G401 (cell line): ENCODE results near the gene EMC9. TPM values are rescaled to one million over a fixed set of nuclear protein-coding genes. Genes with fewer than 3 reads are reported as not detected.

Experiments used
- DNase-seq: peaks from one replicate; pipeline ENCODE4 v3.0.0-alpha.2; 2015; ENCODE audit warnings: low spot score
- in situ Hi-C: cut with HindIII; loops from 2 replicates; pipeline ENCODE4 v1.10.0; 2016; ENCODE audit warnings: low sequenced_read_pairs, mixed read lengths
- total RNA-seq: library from RNA; depleted of rRNA; stranded (reverse); fragments of >200 nt; shearing (Covaris generic); gene quantifications from 2 replicates; pipeline ENCODE4 v1.2.3, GENCODE V29; 2014

The EMC9 gene
- total RNA-seq, 1 experiment from 2014 or later = 45.0 TPM

- in situ Hi-C loops = no loop called here
- no peak for DNase-seq
Observed at GRCh38 chr14:24150993-24151392, 9.6 kb upstream of the EMC9 start.

DNA sequence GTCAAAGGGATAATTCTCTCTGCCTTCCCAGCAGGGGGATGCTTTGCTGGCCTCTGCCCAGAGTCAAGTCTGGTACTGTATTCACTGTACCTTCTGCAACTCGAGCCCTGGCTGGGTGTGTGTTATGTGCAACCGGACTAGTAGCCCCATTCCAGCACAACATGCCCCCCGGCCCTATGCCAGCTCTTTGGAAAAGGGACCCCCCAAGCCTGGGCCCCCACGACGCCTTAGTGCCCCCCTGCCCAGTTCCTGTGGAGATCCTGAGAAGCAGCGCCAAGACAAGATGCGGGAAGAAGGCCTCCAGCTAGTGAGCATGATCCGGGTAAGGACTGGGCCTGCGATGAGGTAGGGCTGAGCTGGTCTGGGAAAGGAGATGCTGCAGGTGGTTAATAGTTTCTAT lies 9.2 kb upstream of the EMC9 start:
- in situ Hi-C loops = no loop called here
- no peak for DNase-seq

- in situ Hi-C loops = no loop called here
- DNase-seq = no peak
Observed at GRCh38 chr14:24150061-24150460, 8.7 kb upstream of the EMC9 start.

DNA sequence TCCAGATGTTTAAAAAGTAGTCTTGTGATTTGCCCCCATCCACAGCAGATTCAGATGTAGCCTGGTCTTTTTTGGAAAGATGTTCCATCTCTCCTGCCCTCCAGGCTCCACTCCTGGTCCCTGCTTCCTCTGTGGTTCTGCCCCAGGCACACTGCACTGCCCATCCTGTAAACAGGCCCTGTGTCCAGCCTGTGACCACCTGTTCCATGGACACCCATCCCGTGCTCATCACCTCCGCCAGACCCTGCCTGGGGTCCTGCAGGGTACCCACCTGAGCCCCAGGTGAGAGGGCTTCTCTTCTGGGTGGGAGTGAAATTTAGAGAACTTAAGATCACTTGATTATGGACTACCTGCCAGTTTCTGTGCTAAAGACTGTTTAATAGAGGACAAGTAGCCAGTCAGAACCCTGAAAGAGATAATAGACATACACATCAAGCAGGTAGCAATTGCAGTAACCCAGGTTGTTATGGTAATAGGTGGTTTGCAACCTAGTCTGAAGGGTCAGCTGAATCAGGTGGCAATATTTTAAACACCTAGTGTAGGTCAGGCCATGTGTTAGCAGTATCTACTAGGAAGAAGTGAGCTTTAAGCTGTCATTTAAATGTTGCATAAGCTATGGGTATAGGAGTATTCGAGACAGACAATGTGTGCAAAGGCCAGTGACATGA lies 8.0 kb upstream of the EMC9 start:
- in situ Hi-C loops = no loop called here
- DNase-seq = no peak

DNA sequence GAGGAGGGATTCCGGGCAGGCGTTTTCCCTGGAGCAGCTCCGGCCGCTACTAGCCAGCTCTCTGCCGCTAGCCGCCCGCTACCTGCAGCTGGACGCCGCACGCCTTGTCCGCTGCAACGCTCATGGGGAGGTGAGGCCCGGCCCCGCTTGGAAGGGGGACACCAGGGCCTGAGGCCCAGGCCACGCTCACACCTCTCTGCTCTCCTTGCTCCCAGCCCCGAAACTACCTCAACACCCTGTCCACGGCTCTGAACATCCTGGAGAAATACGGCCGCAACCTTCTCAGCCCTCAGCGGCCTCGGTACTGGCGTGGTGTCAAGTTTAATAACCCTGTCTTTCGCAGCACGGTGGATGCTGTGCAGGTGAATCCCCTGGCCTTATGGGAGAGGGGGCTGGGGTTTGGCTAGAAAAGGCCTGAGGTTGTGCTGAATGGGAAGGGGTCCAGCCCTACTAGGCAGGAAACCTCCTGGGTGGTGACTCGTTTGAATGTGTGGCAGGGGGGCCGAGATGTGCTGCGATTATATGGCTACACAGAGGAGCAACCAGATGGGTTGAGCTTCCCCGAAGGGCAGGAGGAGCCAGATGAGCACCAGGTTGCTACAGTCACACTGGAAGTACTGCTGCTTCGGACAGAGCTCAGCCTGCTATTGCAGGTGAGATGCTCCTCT lies 6.5 kb upstream of the EMC9 start:
- in situ Hi-C loops = no loop called here
- no peak for DNase-seq

DNA sequence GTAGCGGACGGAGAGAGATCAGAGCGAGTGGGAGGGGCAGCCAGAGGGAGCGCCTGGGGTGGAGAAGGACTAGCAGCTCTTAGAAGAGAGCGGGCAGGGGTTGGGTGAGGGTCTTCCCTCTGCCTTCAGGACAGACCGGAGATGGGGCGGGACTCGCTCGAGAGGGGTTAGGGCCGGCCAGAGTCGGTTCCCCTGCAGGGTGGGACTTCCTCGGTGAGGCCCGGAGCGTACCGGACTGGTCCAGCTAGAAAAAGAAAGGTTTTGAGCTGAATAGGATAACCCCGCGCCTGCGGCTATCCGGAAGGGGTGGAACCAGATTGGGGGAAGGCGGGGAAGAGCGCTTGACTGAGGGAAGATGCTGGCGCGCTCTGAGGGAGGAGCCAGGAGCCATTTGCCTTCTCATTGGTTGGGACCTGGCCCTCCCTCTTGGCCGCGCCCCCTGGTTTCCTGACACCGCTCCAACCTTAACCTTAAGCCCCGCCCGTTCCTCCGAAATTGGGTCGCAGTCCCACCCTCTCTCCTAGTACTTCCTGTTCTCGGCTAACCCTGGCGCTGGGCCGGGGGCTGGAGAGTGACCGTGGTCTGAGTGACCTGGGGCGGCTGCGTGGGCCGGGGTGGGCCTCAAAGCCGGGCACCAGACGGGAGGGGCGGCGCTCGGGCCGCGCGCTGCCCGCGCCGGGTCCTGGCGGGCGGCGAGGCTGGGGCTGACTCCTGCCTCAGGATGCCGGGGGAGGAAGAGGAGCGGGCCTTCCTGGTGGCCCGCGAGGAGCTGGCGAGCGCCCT lies 5.8 kb upstream of the EMC9 start, which contains the start of gene RNF31:
TSS of gene RNF31 (plus strand) at position 521 of the 783 bp plus-strand sequence. CDS start at position 722, 201 bp downstream.
- peak; percentile 100 for DNase-seq
- in situ Hi-C loops = no loop called here

- in situ Hi-C loops = no loop called here
- DNase-seq = peak; percentile 85
Observed at GRCh38 chr14:24146453-24146977, 5.1 kb upstream of the EMC9 start, which contains the start of gene PSME2. TSS of gene PSME2 (minus strand) at chr14:24146610. CDS start at chr14:24146581, 29 bp downstream.

GRCh38 chr14:24145690-24146452 lies 4.5 kb upstream of the EMC9 start:
- no peak for DNase-seq
- in situ Hi-C loops = no loop called here

DNA sequence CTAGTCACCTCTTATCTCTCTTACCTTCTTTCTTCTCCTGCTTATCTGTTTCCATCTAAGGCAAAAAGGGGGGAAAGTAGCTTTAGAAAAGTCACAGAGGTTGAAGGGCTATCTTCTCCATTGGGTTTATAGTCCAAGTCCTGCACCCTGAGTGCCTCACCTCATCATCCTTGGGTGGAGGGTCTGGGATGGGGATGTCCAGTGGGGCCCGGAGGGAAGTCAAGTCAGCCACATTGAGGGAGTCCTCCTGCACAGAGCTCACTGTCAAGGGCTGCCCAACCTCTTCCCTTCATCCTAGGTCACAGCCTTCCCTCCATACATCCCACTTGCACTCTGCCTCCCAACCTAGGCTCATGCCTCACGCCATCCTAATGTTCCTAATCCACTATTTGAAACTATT lies 3.8 kb upstream of the EMC9 start:
- in situ Hi-C loops = no loop called here
- DNase-seq = no peak

DNA sequence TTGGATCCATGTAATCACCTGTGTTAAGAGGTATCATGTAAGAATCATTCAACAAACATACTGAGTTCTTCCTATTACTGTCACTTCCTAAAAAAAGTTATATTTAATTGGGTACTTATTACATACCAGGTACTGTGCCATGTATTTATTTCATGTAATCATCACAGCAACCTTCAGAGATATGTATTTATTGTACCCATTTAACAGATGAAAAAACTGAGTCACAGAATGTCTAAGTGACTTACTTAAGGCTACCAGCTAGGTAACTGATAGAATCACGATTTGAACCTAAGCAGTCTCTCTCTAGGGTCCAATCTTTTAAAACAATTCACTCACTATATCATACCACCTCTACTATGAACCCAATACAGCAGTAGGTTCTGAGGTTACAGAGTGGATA lies 3.1 kb upstream of the EMC9 start:
- DNase-seq = no peak
- in situ Hi-C loops = no loop called here

GRCh38 chr14:24143511-24143910 lies 2.1 kb upstream of the EMC9 start:
- in situ Hi-C loops = no loop called here
- no peak for DNase-seq

GRCh38 chr14:24139272-24139934 lies 2.0 kb downstream of the EMC9 start:
- DNase-seq = no peak
- in situ Hi-C loops = no loop called here

DNA sequence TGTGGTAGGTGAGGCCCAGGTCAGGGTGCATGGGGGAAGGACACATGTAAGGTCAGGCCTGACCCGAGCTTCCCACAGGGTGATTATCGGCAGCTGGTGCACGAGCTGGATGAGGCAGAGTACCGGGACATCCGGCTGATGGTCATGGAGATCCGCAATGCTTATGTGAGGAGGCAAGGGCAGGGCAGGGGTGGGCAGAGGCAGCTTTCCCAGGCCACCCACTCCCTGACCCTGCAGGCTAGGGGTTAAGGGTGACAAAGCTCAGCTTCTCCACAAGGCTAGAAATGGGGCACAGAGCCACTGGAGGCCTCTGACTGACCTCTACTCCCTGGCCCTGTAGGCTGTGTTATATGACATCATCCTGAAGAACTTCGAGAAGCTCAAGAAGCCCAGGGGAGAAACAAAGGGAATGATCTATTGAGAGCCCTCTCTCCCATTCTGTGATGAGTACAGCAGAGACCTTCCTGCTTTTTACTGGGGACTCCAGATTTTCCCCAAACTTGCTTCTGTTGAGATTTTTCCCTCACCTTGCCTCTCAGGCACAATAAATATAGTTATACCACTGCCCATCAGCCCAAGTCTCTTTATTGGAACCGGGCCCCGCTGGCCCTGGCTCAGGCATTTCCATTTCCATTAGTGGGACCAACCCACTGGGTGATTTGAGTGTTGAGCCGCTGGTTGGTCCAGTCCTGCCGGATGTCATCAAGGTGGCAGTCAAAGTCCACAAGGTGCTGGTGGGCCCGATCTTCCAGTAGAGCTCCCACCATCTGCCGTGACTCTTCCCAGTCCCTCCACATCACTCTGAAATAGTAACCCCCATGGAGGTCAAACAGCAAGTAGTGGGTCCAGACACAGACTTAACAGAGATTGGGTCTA lies 2.8 kb downstream of the EMC9 start:
- no peak for DNase-seq
- in situ Hi-C loops = no loop called here

DNA sequence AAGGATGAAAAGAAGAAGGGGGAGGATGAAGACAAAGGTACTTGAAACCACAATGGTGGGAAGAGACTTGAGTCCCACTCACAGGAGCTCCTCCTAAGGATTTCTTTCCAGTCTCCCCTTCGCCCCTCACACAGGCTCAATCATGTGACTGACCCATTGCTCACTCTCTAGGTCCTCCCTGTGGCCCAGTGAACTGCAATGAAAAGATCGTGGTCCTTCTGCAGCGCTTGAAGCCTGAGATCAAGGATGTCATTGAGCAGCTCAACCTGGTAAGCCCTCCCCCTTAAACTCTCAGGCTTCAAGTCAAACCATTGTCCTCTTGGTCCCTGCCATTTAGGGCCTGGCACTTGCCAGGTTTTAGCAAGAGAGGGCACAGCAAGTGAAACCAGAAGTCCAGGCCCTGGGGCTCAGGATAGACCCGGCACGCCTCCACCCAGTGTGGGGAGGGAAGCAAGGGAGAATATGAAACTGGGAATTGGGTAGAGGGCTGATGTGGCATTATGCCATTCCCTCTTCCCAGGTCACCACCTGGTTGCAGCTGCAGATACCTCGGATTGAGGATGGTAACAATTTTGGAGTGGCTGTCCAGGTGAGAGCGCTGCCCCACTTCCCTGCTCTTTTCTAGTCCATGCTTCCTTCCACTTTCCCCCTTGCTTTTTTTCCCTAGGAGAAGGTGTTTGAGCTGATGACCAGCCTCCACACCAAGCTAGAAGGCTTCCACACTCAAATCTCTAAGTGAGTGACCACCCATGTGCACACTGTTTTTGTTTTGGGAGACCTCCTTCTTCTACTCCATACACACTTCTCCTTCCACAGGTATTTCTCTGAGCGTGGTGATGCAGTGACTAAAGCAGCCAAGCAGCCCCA lies 3.6 kb downstream of the EMC9 start:
- peak; percentile 13 for DNase-seq

DNA sequence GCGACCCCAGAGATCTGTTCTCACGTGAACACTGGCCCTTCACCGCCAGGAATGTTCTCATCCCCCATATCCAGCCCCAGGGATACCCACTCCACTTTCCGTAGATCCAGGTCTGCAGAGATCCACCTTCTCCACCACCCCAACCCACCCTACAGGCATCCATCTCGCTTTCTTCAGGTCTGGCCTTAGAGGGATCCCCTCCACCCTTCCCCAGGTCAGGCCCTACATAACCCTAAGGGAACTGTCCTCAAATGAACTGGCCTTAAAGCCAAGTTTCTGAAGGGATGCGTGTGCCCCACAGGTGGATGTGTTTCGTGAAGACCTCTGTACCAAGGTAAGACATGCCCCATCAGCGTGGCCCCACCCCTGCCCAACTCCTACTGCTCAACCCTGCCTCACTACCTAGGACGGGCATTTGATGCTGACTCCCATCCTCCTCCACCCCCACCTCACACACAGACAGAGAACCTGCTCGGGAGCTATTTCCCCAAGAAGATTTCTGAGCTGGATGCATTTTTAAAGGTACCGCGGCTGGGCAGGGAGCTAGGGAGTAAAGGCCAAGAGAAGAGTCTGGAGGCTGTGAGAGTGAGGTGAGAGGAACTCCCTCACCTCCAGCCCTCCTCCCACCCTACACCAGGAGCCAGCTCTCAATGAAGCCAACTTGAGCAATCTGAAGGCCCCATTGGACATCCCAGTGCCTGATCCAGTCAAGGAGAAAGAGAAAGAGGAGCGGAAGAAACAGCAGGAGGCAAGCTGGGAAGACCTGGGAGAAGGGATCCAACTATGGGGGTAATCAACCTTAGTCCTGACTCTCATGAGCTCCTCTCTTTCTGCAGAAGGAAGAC lies 4.5 kb downstream of the EMC9 start:
- in situ Hi-C loops = no loop called here
- DNase-seq = peak; percentile 15

More for the DNA sequence above, 3.6 kb downstream of the EMC9 start:
- in situ Hi-C loops = no loop called here
